Neural cell (in vitro differentiated cells): ENCODE results near the gene SMAD1. TPM values are rescaled to one million over a fixed set of nuclear protein-coding genes. Genes with fewer than 3 reads are reported as not detected.

Source experiments
- H2AFZ ChIP-seq: fragments of 200-600, 300-800 bp; sonication (generic), shearing (Covaris generic); 2 replicates; pipeline ENCODE4 v1.6.0; 2014; ENCODE audit warnings: low read depth, mild to moderate bottlenecking, antibody characterized with exemption, low read length, moderate library complexity
- H3F3A ChIP-seq: fragments of 200-600 bp; shearing (Covaris generic); 2 replicates; pipeline ENCODE4 v1.6.1; 2016; ENCODE audit warnings: mild to moderate bottlenecking, moderate library complexity, mixed read lengths, antibody characterized with exemption, low read length; ENCODE audit not compliant: insufficient read depth, poor library complexity, severe bottlenecking
- H3K27ac ChIP-seq: fragments of 200-600, 300-800 bp; sonication (generic), shearing (Covaris generic); 2 replicates; pipeline ENCODE4 v1.5.1; 2014; ENCODE audit warnings: mild to moderate bottlenecking, low read length, moderate library complexity
- H3K27me3 ChIP-seq: fragments of 300-800, 200-600 bp; sonication (generic), shearing (Covaris generic); 2 replicates; pipeline ENCODE4 v1.6.0; 2014; ENCODE audit warnings: mild to moderate bottlenecking, low read depth, low read length, moderate library complexity; ENCODE audit not compliant: insufficient read depth
- H3K36me3 ChIP-seq: fragments of 300-800, 200-600 bp; sonication (generic), shearing (Covaris generic); 2 replicates; pipeline ENCODE4 v1.5.1; 2014; ENCODE audit warnings: mild to moderate bottlenecking, antibody characterized with exemption, low read length, moderate library complexity; ENCODE audit not compliant: insufficient read depth
- H3K4me2 ChIP-seq: fragments of 300-800, 200-600 bp; sonication (generic), shearing (Covaris generic); 2 replicates; pipeline ENCODE4 v1.6.0; 2014; ENCODE audit warnings: mild to moderate bottlenecking, low read length
- H3K4me3 ChIP-seq: fragments of 300-800, 200-600 bp; sonication (generic), shearing (Covaris generic); 2 replicates; pipeline ENCODE4 v1.5.1; 2014; ENCODE audit warnings: mild to moderate bottlenecking, low read length, moderate library complexity
- H3K79me2 ChIP-seq: fragments of 200-600 bp; shearing (Covaris generic); replicated peaks from 2 replicates; pipeline ENCODE4 v1.6.0; 2014; ENCODE audit warnings: mild to moderate bottlenecking, low read length, moderate library complexity; ENCODE audit not compliant: insufficient read depth
- H3K9ac ChIP-seq: fragments of 300-800, 200-600 bp; sonication (generic), shearing (Covaris generic); 2 replicates; pipeline ENCODE4 v1.6.1; 2016; ENCODE audit warnings: mild to moderate bottlenecking, low read length, mixed read lengths
- H3K9me2 ChIP-seq: fragments of 200-600 bp; shearing (Covaris generic); 2 replicates; pipeline ENCODE4 v1.6.1; 2016; ENCODE audit warnings: mild to moderate bottlenecking, low read length, mixed read lengths; ENCODE audit not compliant: insufficient read depth
- H3K9me3 ChIP-seq: fragments of 200-600, 300-800 bp; sonication (generic), shearing (Covaris generic); 2 replicates; pipeline ENCODE4 v1.6.1; 2016; ENCODE audit warnings: mild to moderate bottlenecking, mixed run types, low read length, moderate library complexity, mixed read lengths
- H4K20me1 ChIP-seq: fragments of 200-600 bp; shearing (Covaris generic); 2 replicates; pipeline ENCODE4 v1.6.1; 2016; ENCODE audit warnings: mild to moderate bottlenecking, mixed run types; ENCODE audit not compliant: insufficient read depth
- CTCF ChIP-seq: fragments of 450-650 bp; IDR thresholded peaks from 2 replicates; pipeline ENCODE4 v1.5.1; 2014; ENCODE audit warnings: antibody characterized with exemption, mild to moderate bottlenecking, moderate library complexity; ENCODE audit not compliant: poor library complexity, severe bottlenecking
- EP300 ChIP-seq: fragments of 450-650 bp; conservative IDR thresholded peaks from 2 replicates; pipeline ENCODE4 v1.6.1; 2014; ENCODE audit warnings: antibody characterized with exemption, mild to moderate bottlenecking, moderate library complexity; ENCODE audit not compliant: poor library complexity, severe bottlenecking
- EZH2 ChIP-seq: fragments of 200-600, 300-800 bp; shearing (Covaris generic), sonication (generic); IDR thresholded peaks from 2 replicates; pipeline ENCODE4 v1.6.1; 2014; ENCODE audit warnings: antibody characterized with exemption, low read length, borderline replicate concordance, mild to moderate bottlenecking; ENCODE audit not compliant: insufficient read depth, poor library complexity, severe bottlenecking
- MXI1 ChIP-seq: fragments of 450-650 bp; conservative IDR thresholded peaks from 2 replicates; pipeline ENCODE4 v1.6.1; 2014; ENCODE audit warnings: antibody characterized with exemption, mild to moderate bottlenecking; ENCODE audit not compliant: poor library complexity, severe bottlenecking
- POLR2AphosphoS5 ChIP-seq: IDR thresholded peaks from 2 replicates; pipeline ENCODE4 v1.6.1; 2012
- RAD21 ChIP-seq: fragments of 450-650 bp; conservative IDR thresholded peaks from 2 replicates; pipeline ENCODE4 v1.6.1; 2014; ENCODE audit warnings: antibody characterized with exemption, mild to moderate bottlenecking, moderate library complexity
- REST ChIP-seq: IDR thresholded peaks from 2 replicates; pipeline ENCODE4 v1.6.1; 2012; ENCODE audit warnings: borderline replicate concordance
- SMC3 ChIP-seq: fragments of 450-650 bp; conservative IDR thresholded peaks from 2 replicates; pipeline ENCODE4 v1.6.1; 2014; ENCODE audit warnings: antibody characterized with exemption, mild to moderate bottlenecking, moderate library complexity; ENCODE audit not compliant: poor library complexity
- TAF1 ChIP-seq: IDR thresholded peaks from 2 replicates; pipeline ENCODE4 v1.6.1; 2012; ENCODE audit warnings: low read depth
- polyA plus RNA-seq: library from polyadenylated mRNA; depleted of rRNA; stranded (reverse); fragments of >200 nt; gene quantifications from 2 replicates; pipeline ENCODE4 v1.2.3, GENCODE V29; 2014

Gene SMAD1
- polyA plus RNA-seq, 1 donor from 2014 or later = 31.7 TPM

- no peaks in the 10 kb centered on the region for H4K20me1 ChIP-seq
- H3K9me3 ChIP-seq = peaks cover 7% of the 10 kb centered on the region
- no peaks in the 10 kb centered on the region for H3K27me3 ChIP-seq
- TF ChIP-seq TAF1 (no peak), EP300 (no peak), EZH2 (no peak), CTCF (no peak), RAD21 (no peak), POLR2AphosphoS5 (no peak), MXI1 (no peak), REST (no peak), SMC3 (no peak)
- no peak overlapping the region for H3K4me3 ChIP-seq
- H3K36me3 ChIP-seq = no peaks in the 10 kb centered on the region
- no peak overlapping the region for H2AFZ ChIP-seq
- H3K79me2 ChIP-seq = no peaks in the 10 kb centered on the region
- no peak overlapping the region for H3K27ac ChIP-seq
- no peaks in the 10 kb centered on the region for H3K9me2 ChIP-seq
- no peak overlapping the region for H3K4me2 ChIP-seq
- H3K9ac ChIP-seq = no peak overlapping the region
- no peaks in the 10 kb centered on the region for H3F3A ChIP-seq
These were observed 82.9 kb downstream of the SMAD1 start for GRCh38 chr4:145564540-145564939.

- Histone ChIP-seq H3K27me3 (no peaks in the 10 kb centered on the region), H2AFZ (no peak overlapping the region), H3K9me2 (no peaks in the 10 kb centered on the region), H3K4me2 (no peak overlapping the region), H3K36me3 (no peaks in the 10 kb centered on the region), H3F3A (no peaks in the 10 kb centered on the region), H3K27ac (no peak overlapping the region), H3K9me3 (peaks cover 7% of the 10 kb centered on the region), H4K20me1 (no peaks in the 10 kb centered on the region), H3K4me3 (no peak overlapping the region), H3K9ac (no peak overlapping the region), H3K79me2 (no peaks in the 10 kb centered on the region)
- TF ChIP-seq POLR2AphosphoS5 (no peak), CTCF (no peak), SMC3 (no peak), MXI1 (no peak), TAF1 (no peak), EZH2 (no peak), EP300 (no peak), RAD21 (no peak), REST (no peak)
These were observed 83.7 kb downstream of the SMAD1 start for GRCh38 chr4:145565328-145565727.
